ENCODE results near the gene IFT52.
A peak's percentile ranks its signal among the peaks of the same experiment; 100 is the strongest.

The IFT52 gene, protein sequence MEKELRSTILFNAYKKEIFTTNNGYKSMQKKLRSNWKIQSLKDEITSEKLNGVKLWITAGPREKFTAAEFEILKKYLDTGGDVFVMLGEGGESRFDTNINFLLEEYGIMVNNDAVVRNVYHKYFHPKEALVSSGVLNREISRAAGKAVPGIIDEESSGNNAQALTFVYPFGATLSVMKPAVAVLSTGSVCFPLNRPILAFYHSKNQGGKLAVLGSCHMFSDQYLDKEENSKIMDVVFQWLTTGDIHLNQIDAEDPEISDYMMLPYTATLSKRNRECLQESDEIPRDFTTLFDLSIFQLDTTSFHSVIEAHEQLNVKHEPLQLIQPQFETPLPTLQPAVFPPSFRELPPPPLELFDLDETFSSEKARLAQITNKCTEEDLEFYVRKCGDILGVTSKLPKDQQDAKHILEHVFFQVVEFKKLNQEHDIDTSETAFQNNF

DNA sequence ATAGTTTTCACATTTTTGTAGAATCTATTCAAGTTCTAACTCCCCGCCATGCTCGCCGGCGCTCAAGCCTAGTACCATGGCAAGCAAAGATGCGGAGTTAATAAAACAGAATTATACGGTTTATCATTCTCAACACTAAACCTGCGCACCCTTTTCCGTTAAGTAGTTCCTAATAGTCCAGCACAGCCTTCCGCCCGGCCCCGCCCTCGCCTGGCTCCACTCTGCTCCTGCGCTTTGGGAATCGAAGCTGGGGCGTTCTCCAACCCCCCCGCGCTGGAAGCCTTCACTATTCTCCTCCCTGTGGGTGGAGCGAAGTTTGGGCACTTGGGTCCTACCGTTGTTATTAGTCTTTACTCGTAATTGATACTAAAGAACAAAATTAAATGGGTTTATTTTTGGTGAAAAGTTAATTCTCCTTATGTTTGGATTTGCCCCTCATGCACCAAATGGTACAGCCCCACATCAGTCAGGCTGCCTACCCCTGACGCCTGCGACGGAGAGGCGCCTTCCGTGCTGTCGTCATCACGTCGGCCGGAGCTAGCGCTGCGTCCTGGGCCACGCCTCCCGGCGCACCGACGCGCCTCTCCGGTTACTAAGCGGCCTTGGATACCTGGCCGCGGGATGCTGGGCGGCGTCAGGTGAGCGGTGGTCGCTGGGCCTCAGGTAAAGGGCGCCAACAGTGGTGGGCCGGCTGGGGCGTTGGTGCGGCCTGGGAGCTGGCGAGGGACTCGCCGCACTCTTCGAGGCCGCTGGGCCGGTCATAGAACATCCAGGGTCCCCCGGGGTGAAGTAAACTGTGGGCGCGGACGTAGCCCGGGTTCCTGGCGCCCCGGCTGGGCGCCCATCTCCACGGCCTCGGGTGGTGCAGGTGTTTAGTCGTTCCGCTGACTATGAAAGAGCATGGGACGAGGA lies at the start of gene IFT52:
Gene IFT52 (plus strand): TSS at position 546 of the 912 bp plus-strand sequence. CDS start 3,762 bp downstream, outside the sequence.
- peak; percentile 38 to 96 (median 92) for DNase-seq

DNA sequence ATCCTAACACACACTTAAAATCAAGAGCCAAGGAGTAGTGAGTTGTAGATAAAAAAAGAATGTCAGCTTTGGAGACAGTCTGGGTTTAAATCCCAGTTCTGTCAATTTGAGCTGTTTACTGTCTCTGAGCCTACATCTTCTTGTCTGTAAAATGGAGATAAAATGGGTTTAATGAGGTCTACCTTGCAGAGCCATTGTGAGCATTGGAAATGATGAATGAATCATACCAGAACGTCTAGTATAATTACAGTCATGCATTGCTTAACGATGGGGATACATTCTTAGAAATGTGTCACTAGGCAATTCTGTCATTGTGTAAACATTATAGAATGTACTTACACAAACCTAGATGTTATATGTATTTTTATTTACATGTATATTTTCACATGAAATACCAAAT lies 49.5 kb upstream of the IFT52 start:
- no peak for DNase-seq

DNA sequence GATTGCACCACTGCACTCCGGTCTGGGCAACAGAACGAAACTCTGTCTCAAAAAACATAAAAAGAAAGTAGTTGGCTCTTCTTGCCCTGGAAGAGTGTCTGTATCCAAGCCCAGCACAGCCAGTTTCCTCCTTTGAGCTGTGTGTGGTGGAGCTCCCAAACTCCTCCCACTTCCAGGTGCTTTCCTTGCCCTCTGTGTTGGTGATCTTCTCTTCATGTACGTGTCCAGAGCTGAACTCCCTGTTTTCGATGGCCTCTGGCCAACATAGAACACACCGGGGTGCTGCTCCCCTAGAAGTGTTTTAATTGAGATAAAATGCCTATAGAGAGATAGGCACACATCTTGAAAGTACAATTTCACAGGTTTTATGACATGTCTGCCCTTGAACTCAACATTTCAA lies 48.6 kb upstream of the IFT52 start:
- DNase-seq: no peak

DNA sequence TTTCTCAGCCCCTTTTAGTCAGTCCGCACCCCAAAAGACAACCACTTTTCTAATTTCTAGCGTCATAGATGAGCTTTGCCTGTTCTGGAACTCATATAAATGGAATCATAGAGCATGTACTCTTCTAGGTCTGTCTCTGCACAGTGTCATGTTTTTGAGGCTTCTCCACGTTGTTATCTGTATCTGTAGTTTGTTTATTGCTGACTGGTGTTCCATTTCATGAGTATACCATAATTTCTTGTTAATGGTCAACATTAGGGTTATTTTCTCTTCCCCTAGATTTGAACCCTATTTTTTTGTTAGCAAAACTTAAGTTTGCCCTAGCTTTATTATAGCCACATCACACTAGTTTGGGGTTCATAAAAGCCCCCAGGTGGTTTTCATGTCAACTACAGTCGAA lies 48.1 kb upstream of the IFT52 start:
- no peak for DNase-seq

DNA sequence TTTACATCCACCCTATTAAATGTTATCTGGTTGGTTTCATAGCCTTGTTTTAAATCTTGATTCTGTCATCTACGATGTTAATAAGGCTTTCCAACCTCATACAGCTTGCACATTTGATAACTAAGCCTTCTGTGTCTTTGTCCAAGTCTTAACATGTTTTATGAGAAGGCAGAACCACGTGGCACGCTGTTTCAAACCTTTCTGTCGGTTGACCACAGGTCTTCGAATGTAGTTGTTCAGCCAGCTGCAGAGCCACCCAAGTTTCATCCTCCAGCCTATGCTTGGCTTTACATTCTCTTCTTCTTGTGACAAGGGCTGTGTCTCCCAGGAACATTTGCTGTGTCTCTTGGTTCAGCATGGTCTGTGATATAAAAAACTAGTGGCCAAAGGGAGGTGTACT lies 47.6 kb upstream of the IFT52 start:
- DNase-seq: no peak

DNA sequence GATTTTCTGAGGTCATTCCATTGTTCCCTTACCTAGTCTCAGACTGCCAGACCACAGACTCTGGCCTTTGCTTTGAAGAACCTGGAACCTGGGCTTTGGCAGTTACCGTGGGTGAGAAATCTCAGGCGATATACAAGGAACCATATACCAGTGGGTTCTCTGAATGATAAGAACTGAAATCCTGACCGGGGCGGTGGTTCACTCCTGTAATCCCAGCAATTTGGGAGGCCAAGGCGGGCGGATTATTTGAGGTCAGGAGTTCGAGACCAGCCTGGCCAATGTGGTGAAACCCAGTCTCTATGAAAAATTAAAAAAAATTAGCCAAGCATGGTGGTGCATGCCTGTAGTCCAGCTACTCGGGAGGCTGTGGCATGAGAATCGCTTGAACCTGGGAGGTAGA lies 46.2 kb upstream of the IFT52 start:
- DNase-seq: no peak

DNA sequence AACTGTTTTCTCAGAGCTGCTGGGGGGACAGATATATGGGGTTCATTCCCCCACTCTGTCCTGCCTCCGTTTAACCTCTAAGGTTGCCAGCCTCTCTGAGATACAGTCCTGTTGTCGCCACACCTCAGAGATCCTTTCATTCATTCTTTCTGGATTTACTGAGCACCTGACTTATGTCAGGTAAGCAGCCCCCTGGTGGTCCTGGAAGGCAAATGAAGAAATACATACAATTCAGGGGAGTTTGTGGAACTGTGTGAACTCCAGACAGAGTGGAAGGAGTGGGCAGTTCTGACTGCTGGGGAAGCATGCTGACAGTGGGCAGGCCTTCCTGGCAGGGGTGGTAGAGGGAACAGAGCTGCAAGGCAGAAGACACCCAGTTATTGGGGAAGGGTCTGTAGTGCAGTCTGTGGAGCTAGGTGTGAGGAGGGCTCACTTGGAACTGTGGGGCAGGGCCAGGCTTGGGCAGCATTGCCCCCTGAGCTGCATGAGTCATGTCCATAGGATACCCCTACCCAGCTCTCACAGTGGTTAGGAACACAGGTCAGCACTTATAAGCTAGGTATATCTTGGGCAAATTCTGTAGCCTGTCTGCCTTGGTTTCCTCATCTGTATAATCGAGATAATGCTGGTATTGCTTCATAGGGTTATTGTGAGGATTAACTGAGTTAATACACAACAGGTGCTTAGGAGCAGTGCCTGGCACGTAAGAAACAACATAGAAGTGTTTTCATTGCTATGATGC lies 44.7 kb upstream of the IFT52 start:
- DNase-seq: no peak

DNA sequence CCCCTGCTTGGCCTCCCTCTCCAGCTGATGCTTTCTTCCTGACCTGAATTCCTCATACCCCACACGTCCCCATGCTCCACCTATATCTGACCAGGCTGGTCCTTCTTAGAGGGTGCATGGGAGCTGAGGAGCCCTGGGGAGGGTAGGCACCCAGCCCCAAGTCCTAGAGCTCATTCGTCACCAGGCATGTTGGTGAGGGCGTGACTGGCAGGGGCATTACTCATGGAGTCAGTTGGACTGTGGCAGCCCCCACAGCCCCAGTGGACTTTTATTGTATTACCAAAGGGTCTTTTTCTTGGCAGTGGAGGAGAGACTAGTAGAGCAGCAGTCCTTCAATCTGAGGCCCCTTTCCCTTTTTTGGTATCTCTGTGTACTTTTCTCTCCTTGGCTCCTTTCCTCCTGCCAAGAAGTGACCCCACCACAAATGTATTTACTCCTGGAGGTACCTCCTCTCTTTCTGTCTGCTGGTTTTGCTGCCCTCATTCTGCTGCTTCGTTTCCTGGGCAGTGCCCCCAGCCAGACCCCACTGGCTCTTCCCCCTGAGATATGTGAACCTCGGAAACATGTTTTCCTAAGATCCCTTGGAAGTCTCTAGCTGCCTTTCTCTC lies 42.4 kb upstream of the IFT52 start:
- no peak for DNase-seq

DNA sequence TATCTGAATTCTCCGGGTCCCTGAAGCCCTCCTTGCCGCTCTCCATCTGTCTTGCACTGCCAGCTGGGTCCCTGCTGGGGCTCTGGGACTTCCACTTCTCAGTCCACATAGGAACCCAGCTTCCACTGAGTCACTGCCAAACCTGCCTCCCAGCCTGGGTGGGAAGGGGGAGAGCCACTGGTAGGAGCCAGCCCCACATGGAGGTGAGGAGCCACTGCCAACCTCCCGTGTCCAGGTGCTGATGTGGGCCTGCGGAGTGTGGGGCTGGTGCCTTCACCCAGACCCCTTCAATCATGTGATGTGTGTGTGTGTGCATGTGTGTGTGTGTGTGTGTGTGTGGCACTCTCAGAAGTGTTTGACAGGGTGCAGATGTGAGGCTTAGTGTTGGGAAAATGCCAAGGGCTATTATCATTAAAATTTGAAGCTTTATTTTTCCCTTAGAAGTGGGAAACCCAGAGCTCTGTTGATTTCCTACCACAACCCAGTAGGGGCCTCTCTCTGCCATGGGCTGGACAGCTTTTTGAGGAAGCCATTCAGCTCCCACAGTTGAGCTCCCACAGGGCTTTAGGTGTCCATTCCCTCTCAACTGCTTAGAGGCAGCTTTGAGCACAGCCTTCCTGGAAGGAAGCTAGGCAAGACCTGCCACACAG lies 41.2 kb upstream of the IFT52 start:
- DNase-seq: no peak

DNA sequence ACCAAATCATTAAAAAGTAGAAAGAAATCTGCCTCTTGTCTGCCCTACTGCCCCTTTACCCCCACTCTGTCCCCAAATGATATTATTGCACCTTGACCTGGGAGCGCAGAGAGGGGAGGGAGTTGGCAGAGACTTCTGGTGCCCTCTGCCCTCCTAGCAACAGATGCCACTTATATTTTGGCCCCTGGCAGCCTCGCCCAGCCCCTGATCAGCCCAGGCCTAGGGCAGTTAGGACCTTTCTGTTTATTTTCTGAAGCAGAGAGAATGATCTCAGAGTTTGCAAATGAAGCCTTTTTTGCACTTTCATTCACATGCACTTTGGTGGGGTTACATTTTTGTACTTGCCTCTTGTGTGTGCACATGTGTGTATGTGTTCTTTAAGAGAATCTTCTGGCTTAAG lies 40.3 kb upstream of the IFT52 start:
- DNase-seq: no peak

DNA sequence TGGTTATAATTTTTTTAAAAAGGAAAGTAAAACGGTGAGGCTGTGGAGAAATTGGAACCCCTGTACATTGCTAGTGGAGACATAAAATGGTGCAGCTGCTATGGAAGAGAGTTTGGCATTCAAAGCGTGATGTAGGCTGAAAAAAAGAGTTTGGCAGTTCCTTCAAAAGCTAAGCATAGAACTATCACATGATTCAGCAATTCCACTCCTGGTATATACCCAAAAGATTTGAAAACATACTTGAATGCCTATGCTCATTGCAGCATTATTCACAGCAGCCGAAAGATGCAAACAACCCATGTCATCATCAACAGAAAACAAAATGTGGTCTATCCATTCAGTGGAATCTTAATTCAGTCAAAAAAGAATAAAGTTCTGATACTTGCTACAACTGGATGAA lies 36.4 kb upstream of the IFT52 start:
- DNase-seq: no peak

DNA sequence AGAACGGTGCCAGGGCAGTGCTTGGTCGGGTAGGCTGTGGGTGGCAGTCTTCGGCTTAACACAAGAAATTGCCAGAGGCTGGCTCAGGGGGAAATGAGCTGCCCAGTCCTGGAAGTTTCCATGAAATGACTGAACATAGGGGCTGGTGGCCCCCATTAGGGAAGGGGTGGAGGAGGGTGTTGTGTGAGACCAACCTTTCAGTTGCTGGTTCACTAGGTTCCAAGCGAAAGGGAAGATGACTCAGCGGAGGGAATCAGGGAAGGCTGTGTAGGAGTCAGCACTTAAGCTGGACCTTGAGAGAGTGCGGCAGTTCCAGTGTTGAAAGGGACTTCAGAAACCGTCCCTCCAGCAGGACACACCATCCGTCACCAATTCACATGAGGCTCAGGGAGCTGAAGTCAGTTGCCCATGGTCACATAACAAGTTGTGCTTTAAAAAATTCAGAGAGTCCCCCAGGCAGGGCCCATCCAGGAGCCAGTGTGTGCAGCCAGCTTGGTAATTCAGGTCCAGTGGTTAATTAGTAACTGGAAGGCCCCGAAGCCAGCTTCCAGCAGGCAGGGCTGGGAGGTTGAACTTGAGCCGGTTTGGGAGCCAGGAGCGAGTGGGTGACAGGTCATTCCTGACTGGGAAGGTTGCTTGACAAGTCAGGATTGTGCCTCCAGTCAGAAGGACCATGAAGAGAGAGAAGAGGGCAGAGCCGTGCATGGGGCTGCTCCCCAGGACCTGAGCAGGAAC lies 32.2 kb upstream of the IFT52 start, which contains the start of gene SGK2:
Gene SGK2 (plus strand): TSS at position 616 of the 735 bp plus-strand sequence. CDS start 7,469 bp downstream, outside the sequence.
- DNase-seq: peak in 3 of 14 donors; percentile 18 to 83 (median 36)

DNA sequence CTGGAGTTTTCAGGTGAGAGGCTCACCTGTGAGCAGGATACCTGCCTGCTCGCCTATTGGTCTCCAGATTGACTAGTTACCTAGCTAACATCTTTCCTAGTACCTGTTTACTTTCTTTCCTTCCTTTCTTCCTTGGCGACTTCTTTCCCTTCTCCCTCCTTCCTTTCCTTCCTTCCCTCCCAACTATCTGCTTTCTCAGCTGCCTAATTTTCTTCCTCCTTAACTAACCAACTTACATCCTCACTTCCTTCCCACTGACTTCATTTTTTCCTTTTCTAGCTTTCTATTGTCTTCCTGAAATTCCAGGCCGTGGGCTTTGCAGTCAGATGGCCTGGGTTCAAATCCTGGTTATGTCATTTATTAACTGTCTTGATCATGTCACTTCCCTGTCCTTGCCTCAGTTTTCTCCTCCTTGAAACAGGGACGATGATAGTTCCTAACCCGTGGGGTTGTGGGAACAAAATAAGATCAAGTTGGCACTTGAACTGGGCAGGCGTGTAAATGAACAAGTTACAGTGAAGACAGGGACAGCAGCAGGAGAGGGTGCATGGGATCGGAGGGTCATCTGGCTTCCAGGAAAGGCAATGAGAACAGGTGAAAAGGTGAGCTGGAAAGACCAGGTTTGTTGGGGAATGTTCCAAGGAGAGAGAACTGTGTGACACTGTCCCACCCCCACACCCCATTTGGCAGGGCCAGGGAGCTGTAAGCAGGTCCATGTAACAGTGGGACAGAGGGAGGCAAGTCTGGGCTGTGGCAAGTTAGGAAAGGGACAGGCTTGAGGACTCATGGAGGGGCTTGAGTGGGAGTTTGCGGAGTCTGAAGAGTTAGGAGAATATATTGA lies 31.4 kb upstream of the IFT52 start:
- DNase-seq: no peak

DNA sequence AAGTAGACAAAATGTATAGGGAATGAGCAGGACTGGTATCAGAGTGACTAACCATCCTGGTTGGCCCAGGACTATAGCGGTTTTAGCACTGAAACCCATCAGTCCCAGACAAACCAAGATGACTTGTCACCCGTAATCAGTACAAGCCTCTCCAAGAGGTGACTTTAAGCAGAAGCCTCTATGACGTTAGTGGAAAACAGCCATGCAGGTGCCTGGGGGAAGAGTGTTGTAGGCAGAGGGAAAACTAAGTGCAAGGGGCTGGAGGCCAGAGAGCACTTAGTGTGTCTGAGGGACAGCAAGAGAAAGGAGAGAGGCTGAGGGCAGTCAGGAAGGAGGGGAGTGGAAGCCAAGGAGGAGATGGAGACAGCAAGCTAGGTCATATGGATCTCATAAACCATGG lies 29.8 kb upstream of the IFT52 start:
- no peak for DNase-seq

DNA sequence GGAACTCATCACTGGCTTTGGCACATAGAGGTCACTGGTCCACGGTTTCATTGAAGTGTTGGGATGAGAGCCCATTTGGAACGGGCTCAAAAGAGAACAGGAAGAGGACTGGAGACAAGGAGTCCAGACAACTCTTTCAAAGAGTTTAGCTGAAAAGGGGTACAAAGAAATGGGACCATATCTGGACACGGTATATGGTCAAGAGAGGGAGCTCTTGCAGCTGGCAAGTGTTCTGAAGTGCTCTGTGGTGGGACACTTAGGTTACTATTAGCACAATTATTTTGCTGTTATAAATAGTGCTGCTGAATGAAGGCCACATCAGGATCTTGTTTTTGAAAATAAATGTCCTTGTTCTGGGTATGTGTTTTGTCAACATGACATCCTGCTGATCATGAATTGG lies 27.3 kb upstream of the IFT52 start:
- DNase-seq: no peak

DNA sequence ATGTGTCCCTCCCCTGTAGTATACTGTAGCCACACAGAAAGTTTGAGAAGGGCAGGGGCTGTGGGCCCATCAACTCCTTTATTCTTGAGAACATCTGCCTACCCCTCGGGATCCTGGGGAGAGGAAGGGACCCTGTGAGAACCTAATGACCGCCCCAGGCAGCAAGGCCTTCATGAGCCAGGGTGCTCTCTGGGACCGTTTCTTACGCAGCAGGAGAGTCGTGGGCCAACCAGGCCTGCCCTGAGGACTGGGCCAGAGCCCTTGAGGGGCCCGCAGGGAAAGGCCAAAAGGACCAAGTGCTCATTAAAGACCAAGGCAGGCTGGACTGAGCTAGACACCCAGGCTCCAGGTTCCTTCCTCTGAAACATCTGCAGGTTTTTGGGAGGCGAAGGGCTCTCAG lies 26.7 kb upstream of the IFT52 start:
- DNase-seq: no peak

DNA sequence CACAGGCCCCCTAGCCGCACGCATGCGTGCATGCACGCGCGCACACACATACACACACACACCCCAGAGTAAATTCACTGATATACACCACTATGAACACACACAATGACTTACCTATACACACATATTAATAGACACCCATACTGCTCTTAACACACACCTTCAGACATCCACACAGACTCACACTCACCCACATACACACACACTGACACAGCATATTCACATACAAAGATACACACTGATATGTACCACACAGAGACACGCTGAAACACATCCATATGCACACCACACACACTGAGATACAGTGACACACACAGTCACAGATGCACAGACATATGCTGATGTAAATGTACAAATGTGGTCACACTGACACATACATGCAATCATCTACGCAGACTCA lies 26.3 kb upstream of the IFT52 start:
- peak in 1 of 14 donors; percentile 10 for DNase-seq

DNA sequence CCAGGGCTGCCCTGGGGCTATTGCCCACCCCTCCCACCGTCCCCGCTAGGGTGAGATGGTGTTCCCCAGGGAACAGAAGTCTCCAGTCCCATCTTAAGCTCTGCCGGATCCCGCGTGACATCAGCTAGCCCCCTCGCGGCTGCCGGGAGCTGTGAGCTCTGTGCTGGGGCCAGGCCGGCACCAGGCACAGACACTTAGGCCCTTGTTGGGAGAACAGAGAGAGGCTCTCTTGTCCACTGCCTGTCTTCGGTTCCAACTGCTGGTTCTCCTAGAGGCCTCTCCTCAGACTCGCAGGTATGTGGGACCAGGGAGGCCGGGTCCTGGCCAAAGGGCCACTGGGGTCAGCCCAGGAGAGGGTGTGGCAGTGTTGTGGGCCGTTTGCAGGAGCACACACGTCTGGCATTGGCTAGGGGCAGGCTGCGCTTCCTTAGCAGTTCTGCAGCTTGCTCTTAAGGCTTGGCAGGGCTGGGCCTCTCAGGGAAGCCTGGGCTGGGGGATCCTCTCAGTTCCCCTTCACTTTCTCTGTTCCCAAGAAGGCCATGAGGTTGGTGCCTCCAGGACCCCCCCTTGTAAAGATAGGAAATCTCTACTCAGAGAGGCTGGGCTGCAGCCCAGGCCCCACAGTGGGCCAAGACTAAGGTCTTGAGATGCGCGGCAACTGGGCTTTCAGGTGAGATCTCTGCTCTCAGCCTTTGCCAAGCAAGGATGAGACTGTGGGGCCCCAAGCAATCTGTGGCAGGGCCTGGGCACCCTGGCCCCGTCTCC lies 25.6 kb upstream of the IFT52 start:
- peak in 11 of 14 donors; percentile 42 to 87 (median 61) for DNase-seq

DNA sequence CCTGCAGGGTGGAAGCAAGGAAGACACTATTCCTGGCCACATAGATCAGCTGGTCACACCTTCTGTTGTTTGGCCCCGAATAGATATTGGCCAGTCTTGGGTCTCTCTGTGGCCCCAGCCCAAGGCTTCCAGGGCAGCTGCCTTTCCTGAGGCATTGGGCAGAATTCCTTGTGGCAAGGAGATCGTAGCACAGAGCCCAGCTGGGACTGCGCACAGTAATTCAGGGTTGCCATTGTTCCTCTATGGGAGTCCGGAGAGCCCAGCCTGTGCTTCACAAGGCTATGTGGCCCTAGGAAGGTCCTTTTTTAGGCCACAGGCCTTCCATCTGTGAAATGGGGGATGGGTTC lies 25.0 kb upstream of the IFT52 start:
- peak in 7 of 14 donors; percentile 14 to 63 (median 40) for DNase-seq

Measured in C1 segment of cervical spinal cord (tissue), 14 donors.